HFFc6 (cell line): ENCODE measurements around the gene PES1. TPM values are rescaled to one million over a fixed set of nuclear protein-coding genes. Genes with fewer than 3 reads are reported as not detected.
"Not testable (repeated sequence)": the region's sequence is repeated elsewhere in the genome, so short reads cannot be mapped to it uniquely, and the experiment has no call there.

ENCODE experiments used
- DNase-seq: peaks from one replicate; pipeline ENCODE4 v3.0.0-alpha.2; 2018
- H3K27ac Mint-ChIP-seq: 2 replicates; pipeline ENCODE4 v1.8.0; 2020; ENCODE audit warnings: mild to moderate bottlenecking, mixed read lengths
- H3K27me3 Mint-ChIP-seq: 2 replicates; pipeline ENCODE4 v1.8.0; 2021; ENCODE audit warnings: mild to moderate bottlenecking, moderate library complexity, mixed read lengths; ENCODE audit not compliant: insufficient read depth
- H3K36me3 Mint-ChIP-seq: 2 replicates; pipeline ENCODE4 v1.8.0; 2021; ENCODE audit warnings: low read depth, mixed read lengths
- H3K4me1 Mint-ChIP-seq: 2 replicates; pipeline ENCODE4 v1.8.0; 2020; ENCODE audit warnings: low read depth, mixed read lengths
- H3K4me3 Mint-ChIP-seq: 2 replicates; pipeline ENCODE4 v1.8.0; 2020; ENCODE audit warnings: mild to moderate bottlenecking, moderate library complexity, mixed read lengths
- H3K9me3 Mint-ChIP-seq: 2 replicates; pipeline ENCODE4 v1.8.0; 2020; ENCODE audit warnings: mild to moderate bottlenecking, mixed read lengths
- CTCF ChIP-seq: fragments of 200-600 bp; sonication (generic); IDR thresholded peaks from 2 replicates; pipeline ENCODE4 v1.5.0; 2021; ENCODE audit warnings: antibody characterized with exemption, mild to moderate bottlenecking
- total RNA-seq, 6 experiments: library from RNA; stranded (reverse); fragmentation: NEBNext Ultra II Directional; extraction: Animal tissue kit (Norgen Biotek cat#: 25700); gene quantifications; 2 replicates in 1 of 6; 3 replicates in 5 of 6; pipeline ENCODE4 v1.2.3, GENCODE V29; 2021

PES1 gene
- total RNA-seq, 6 experiments from 2014 or later = 81.8 to 110 (median 86.9) TPM

GRCh38 chr22:30602049-30602448 lies 10.3 kb upstream of the PES1 start:
- Mint-ChIP-seq H3K4me1 (peaks cover 17% of the 10 kb centered on the region), H3K4me3 (no peak overlapping the region), H3K36me3 (peaks cover 3% of the 10 kb centered on the region; the same call in 1 of the 2 replicates), H3K27me3 (peaks cover 5% of the 10 kb centered on the region), H3K9me3 (no peaks in the 10 kb centered on the region), H3K27ac (no peak overlapping the region)
- TF ChIP-seq CTCF = peak; percentile 66
- peak; percentile 42 for DNase-seq

- H3K36me3 Mint-ChIP-seq = peaks cover 3% of the 10 kb centered on the region; the same call in 1 of the 2 replicates
- no peak for DNase-seq
- H3K4me1 Mint-ChIP-seq = peaks cover 13% of the 10 kb centered on the region
- no peaks in the 10 kb centered on the region for H3K9me3 Mint-ChIP-seq
- TF ChIP-seq CTCF = no peak
- no peak overlapping the region for H3K27ac Mint-ChIP-seq
- no peak overlapping the region for H3K4me3 Mint-ChIP-seq
- H3K27me3 Mint-ChIP-seq = peaks cover 5% of the 10 kb centered on the region
Observed at GRCh38 chr22:30601464-30601863, 9.8 kb upstream of the PES1 start.

DNA sequence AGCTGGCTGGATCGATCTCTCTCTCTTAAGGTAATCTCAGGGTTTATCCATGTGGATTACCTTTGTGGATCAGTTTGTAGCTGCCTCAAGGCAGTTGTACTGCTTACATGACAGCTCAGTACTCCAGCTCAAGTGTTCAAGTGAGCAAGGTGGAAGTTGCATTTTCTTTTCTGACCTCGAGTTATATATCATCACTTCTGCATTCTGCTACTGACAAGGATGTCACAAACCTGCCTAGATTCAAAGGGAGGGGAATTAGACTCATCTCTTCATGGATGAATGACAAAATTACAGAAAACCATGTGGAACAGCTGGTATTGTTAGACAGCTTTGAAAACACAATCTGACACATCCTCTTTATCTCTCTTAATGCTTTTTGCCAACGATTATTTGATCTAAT lies 9.2 kb upstream of the PES1 start:
- no peak for TF ChIP-seq CTCF
- Mint-ChIP-seq H3K4me1 (peaks cover 7% of the 10 kb centered on the region), H3K36me3 (peaks cover 3% of the 10 kb centered on the region; the same call in 1 of the 2 replicates), H3K9me3 (no peaks in the 10 kb centered on the region), H3K4me3 (no peak overlapping the region), H3K27ac (no peak overlapping the region), H3K27me3 (peaks cover 5% of the 10 kb centered on the region)
- DNase-seq = no peak

DNA sequence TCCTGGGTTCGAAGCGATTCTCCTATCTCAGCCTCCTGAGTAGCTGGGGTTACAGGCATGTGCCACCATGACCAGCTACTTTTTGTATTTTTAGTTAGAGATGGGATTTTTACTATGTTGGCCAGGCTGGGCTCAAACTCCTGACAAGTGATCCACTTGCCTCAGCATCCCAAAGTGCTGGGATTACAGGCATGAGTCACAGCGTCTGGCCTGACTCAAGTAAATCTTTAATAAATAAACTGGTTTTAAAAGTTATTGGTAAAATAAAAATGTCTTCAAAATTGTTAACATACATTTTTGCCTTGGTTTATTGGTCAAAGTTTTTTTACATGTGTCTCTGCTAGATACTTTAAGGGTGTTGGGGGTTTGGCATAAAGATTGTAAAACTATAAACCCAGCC lies 7.3 kb upstream of the PES1 start:
- H3K4me3 Mint-ChIP-seq = no peak overlapping the region
- TF ChIP-seq CTCF = no peak
- no peaks in the 10 kb centered on the region for H3K4me1 Mint-ChIP-seq
- H3K27me3 Mint-ChIP-seq = peaks cover 14% of the 10 kb centered on the region
- no peak for DNase-seq
- H3K9me3 Mint-ChIP-seq = no peaks in the 10 kb centered on the region
- peaks cover 3% of the 10 kb centered on the region; the same call in 1 of the 2 replicates for H3K36me3 Mint-ChIP-seq
- no peak overlapping the region for H3K27ac Mint-ChIP-seq

DNA sequence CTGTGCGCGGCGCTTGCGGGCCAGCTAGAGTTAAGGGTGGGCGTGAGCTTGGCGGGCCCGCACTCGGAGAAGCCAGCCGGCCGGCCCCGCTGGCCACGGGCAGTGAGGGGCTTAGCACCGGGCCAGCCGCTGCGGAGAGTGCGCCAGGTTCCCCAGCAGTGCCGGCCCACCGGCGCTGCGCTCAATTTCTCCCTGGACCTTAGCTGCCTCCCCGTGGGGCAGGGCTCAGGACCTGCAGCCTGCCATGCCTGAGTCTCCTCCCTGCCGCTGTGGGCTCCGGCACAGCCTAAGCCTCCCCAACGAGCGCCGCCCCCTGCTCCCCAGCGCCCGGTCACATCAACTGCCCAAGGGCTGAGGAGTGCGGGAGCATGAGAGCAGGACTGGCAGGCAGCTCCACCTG lies 5.2 kb upstream of the PES1 start:
- H3K27me3 Mint-ChIP-seq = peaks cover 16% of the 10 kb centered on the region
- H3K9me3 Mint-ChIP-seq = no peaks in the 10 kb centered on the region
- H3K4me1 Mint-ChIP-seq = no peaks in the 10 kb centered on the region
- H3K27ac Mint-ChIP-seq = no peak overlapping the region
- TF ChIP-seq CTCF = no peak
- H3K36me3 Mint-ChIP-seq = peaks cover 3% of the 10 kb centered on the region; the same call in 1 of the 2 replicates
- no peak overlapping the region for H3K4me3 Mint-ChIP-seq
- no peak for DNase-seq

DNA sequence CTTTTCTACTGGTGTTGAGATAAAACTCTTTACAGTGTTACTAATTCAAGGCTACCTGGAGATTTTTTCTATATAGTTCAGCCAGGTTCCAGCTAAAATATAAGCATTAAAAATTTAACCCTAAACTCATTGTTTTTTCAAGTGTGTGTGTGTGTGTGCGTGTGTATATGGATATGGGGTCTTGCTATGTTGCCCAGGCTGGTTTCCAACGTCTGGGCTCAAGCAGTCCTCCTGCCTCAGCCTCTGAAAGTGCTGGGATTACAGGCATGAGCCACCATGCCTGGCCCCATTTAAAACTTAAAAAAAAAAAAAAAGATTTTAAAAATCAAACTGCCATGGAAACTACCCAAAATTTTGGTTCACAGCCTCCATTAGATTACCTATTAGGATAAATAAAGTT lies 4.5 kb upstream of the PES1 start:
- H3K27ac Mint-ChIP-seq = no peak overlapping the region
- TF ChIP-seq CTCF = no peak

DNA sequence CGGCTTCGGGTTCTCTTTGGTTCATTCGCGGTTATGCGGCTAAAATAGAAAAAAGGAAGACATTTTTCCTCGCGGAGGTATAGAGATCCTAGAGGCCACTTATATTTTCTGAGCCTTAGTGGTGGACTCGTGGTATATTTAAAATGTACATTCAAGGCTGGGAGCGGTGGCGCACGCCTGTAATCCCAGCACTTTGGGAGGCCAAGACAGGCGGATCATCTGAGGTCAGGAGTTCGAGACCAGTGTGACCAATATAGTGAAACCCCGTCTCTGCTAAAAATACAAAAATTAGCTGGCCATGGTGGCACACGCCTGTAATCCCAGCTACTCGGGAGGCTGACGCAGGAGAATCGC lies 627 bp upstream of the PES1 start:
- not testable (repeated sequence) for H3K27ac Mint-ChIP-seq, H3K9me3 Mint-ChIP-seq, H3K4me3 Mint-ChIP-seq, DNase-seq, H3K36me3 Mint-ChIP-seq, H3K4me1 Mint-ChIP-seq
- H3K27me3 Mint-ChIP-seq = peaks cover 13% of the 10 kb centered on the region

More for the DNA sequence above, 4.5 kb upstream of the PES1 start:
- Mint-ChIP-seq H3K9me3 (no peaks in the 10 kb centered on the region), H3K4me3 (no peak overlapping the region), H3K4me1 (no peaks in the 10 kb centered on the region), H3K36me3 (peaks cover 3% of the 10 kb centered on the region; the same call in 1 of the 2 replicates), H3K27me3 (peaks cover 13% of the 10 kb centered on the region)
- no peak for DNase-seq
